GM23338 (cell line): ENCODE data around the gene APOL2. TPM values are rescaled to one million over a fixed set of nuclear protein-coding genes. Genes with fewer than 3 reads are reported as not detected.

ENCODE experiments used
- ATAC-seq: fragments of 200-7000 bp; cut with Tn5 transposase; 3 replicates; pipeline ENCODE4 v1.9.1; 2020
- DNase-seq: peaks from one replicate; pipeline ENCODE4 v3.0.0-alpha.2; 2015; ENCODE audit warnings: low spot score
- H2AFZ ChIP-seq: fragments of 200-600 bp; sonication (generic); 2 replicates; pipeline ENCODE4 v1.8.0; 2016; ENCODE audit warnings: antibody characterized with exemption, mild to moderate bottlenecking, moderate library complexity
- H3F3A ChIP-seq: fragments of 200-600 bp; sonication (generic); replicated peaks from 2 replicates; pipeline ENCODE4 v1.8.0; 2017; ENCODE audit warnings: antibody characterized with exemption, mixed run types, low read depth
- H3K27ac ChIP-seq: fragments of 200-600 bp; sonication (generic); 2 replicates; pipeline ENCODE4 v1.6.1; 2016; ENCODE audit warnings: low read depth
- H3K27me3 ChIP-seq: fragments of 200-600 bp; sonication (generic); 2 replicates; pipeline ENCODE4 v1.8.0; 2016; ENCODE audit warnings: mild to moderate bottlenecking, mixed run types, moderate library complexity; ENCODE audit not compliant: insufficient read depth
- H3K36me3 ChIP-seq: fragments of 200-600 bp; sonication (generic); 2 replicates; pipeline ENCODE4 v1.8.0; 2016; ENCODE audit warnings: mild to moderate bottlenecking; ENCODE audit not compliant: insufficient read depth
- H3K4me1 ChIP-seq: fragments of 200-600 bp; sonication (generic); 2 replicates; pipeline ENCODE4 v1.8.0; 2016; ENCODE audit warnings: mild to moderate bottlenecking, moderate library complexity; ENCODE audit not compliant: insufficient read depth
- H3K4me2 ChIP-seq: fragments of 200-600 bp; sonication (generic); 2 replicates; pipeline ENCODE4 v1.7.1; 2017; ENCODE audit warnings: mixed run types
- H3K4me3 ChIP-seq: fragments of 200-600 bp; sonication (generic); 2 replicates; pipeline ENCODE4 v1.6.1; 2016; ENCODE audit warnings: mixed run types
- H3K79me2 ChIP-seq: fragments of 200-600 bp; sonication (generic); replicated peaks from 2 replicates; pipeline ENCODE4 v1.8.0; 2017; ENCODE audit warnings: mild to moderate bottlenecking; ENCODE audit not compliant: insufficient read depth
- H3K9me2 ChIP-seq: fragments of 200-600 bp; sonication (generic); 2 replicates; pipeline ENCODE4 v1.8.0; 2017; ENCODE audit not compliant: insufficient read depth
- H4K20me1 ChIP-seq: fragments of 200-600 bp; sonication (generic); replicated peaks from 2 replicates; pipeline ENCODE4 v1.8.0; 2017; ENCODE audit warnings: mild to moderate bottlenecking; ENCODE audit not compliant: insufficient read depth
- H3K27ac Mint-ChIP-seq: 2 replicates; pipeline ENCODE4 v1.8.0; 2020; ENCODE audit warnings: inconsistent platforms, mild to moderate bottlenecking, moderate library complexity, mixed read lengths
- H3K27me3 Mint-ChIP-seq: 3 replicates; pipeline ENCODE4 v1.8.0; 2022; ENCODE audit warnings: low read depth, mild to moderate bottlenecking, moderate library complexity, mixed read lengths, inconsistent platforms; ENCODE audit not compliant: insufficient read depth, poor library complexity
- H3K36me3 Mint-ChIP-seq: 3 replicates; pipeline ENCODE4 v1.8.0; 2021; ENCODE audit warnings: low read depth, mild to moderate bottlenecking, inconsistent platforms, moderate library complexity, mixed read lengths
- H3K4me1 Mint-ChIP-seq: 3 replicates; pipeline ENCODE4 v1.8.0; 2020; ENCODE audit warnings: mild to moderate bottlenecking, inconsistent platforms, mixed read lengths
- H3K4me3 Mint-ChIP-seq: 3 replicates; pipeline ENCODE4 v1.8.0; 2021; ENCODE audit warnings: moderate library complexity, mild to moderate bottlenecking, inconsistent platforms, mixed read lengths
- H3K9me3 Mint-ChIP-seq: 3 replicates; pipeline ENCODE4 v1.8.0; 2020; ENCODE audit warnings: moderate library complexity, mild to moderate bottlenecking, inconsistent platforms, mixed read lengths
- CREB1 ChIP-seq: fragments of 250-450 bp; sonication (Bioruptor Pico); IDR thresholded peaks from 2 replicates; pipeline ENCODE4 v1.5.0; 2020; ENCODE audit warnings: low read depth, mild to moderate bottlenecking, moderate library complexity
- CTCF ChIP-seq, 2 experiments: fragments of 200-600 bp in 1 of 2; sonication (generic) in 1 of 2; conservative IDR thresholded peaks; 2 replicates each; pipeline versions ENCODE4 v1.5.1 to v1.6.1; 2016 to 2017; ENCODE audit warnings: antibody characterized with exemption in 2 of 2, low read depth in 2 of 2, mild to moderate bottlenecking in 2 of 2, moderate library complexity in 1 of 2
- ETS1 ChIP-seq: IDR thresholded peaks from 2 replicates; pipeline ENCODE4 v1.6.1; 2016; ENCODE audit warnings: antibody characterized with exemption
- EZH2 ChIP-seq: fragments of 200-600 bp; sonication (generic); IDR thresholded peaks from one replicate; pipeline ENCODE4 v1.8.0; 2017; ENCODE audit warnings: antibody characterized with exemption, mild to moderate bottlenecking, low read depth; ENCODE audit not compliant: unreplicated experiment
- EZH2phosphoT487 ChIP-seq: fragments of 200-600 bp; sonication (generic); IDR thresholded peaks from one replicate; pipeline ENCODE4 v1.8.1; 2018; ENCODE audit warnings: antibody characterized with exemption; ENCODE audit not compliant: unreplicated experiment
- JUNB ChIP-seq: IDR thresholded peaks from one replicate; pipeline ENCODE4 v1.6.1; 2016; ENCODE audit warnings: antibody characterized with exemption; ENCODE audit not compliant: unreplicated experiment
- POLR2AphosphoS5 ChIP-seq: IDR thresholded peaks from 2 replicates; pipeline ENCODE4 v1.6.1; 2016; ENCODE audit warnings: antibody characterized with exemption, low read depth
- REST ChIP-seq: IDR thresholded peaks from one replicate; pipeline ENCODE4 v1.6.1; 2018; ENCODE audit warnings: antibody characterized with exemption; ENCODE audit not compliant: unreplicated experiment
- ZNF114 ChIP-seq: fragments of 250-450 bp; sonication (Bioruptor Pico); IDR thresholded peaks from 2 replicates; pipeline ENCODE4 v1.5.0; 2020; ENCODE audit warnings: mild to moderate bottlenecking, moderate library complexity
- ZNF331 ChIP-seq: fragments of 250-450 bp; sonication (Bioruptor Pico); IDR thresholded peaks from 2 replicates; pipeline ENCODE4 v1.5.0; 2020; ENCODE audit warnings: low read depth, mild to moderate bottlenecking, moderate library complexity
- polyA plus RNA-seq: library from polyadenylated mRNA; unstranded; fragments of >200 nt; fragmentation: Nextera tagmentation; extraction: Ambion mirVana; gene quantifications from 2 replicates; pipeline ENCODE4 v1.2.1, GENCODE V29; 2016
- total RNA-seq: library from RNA; depleted of rRNA; stranded (reverse); fragments of >200 nt; shearing (Covaris generic); gene quantifications from 2 replicates; pipeline ENCODE4 v1.2.3, GENCODE V29; 2014

The APOL2 gene
- total and polyA plus RNA-seq, 2 experiments from 2014 or later, result 5.5 to 10.4 TPM

- no peak for TF ChIP-seq POLR2AphosphoS5
- TF ChIP-seq EZH2, result no peak
- no peak for TF ChIP-seq EZH2phosphoT487
- no peak for TF ChIP-seq ZNF331
- no peak for TF ChIP-seq ZNF114 (CRISPR knock-in tag)
- Mint-ChIP-seq H3K27ac (peak overlapping the region; percentile 99), H3K27me3 (peaks cover 11% of the 10 kb centered on the region), H3K4me1 (peaks cover 22% of the 10 kb centered on the region), H3K9me3 (peaks cover 4% of the 10 kb centered on the region), H3K36me3 (peaks cover 16% of the 10 kb centered on the region), H3K4me3 (peak overlapping the region; percentile 90)
- Histone ChIP-seq H3K4me3 (peak overlapping the region; percentile 55), H3K27me3 (no peaks in the 10 kb centered on the region), H3K9me2 (no peaks in the 10 kb centered on the region), H2AFZ (no peak overlapping the region), H3K36me3 (no peaks in the 10 kb centered on the region; the same call in 1 of the 2 replicates), H4K20me1 (no peaks in the 10 kb centered on the region), H3K79me2 (no peaks in the 10 kb centered on the region; the same call in 1 of the 2 replicates), H3K27ac (0 out of 2 replicates have a peak overlapping the region, but pooled peaks have one; percentile 32), H3K4me1 (peaks cover 8% of the 10 kb centered on the region), H3F3A (no peaks in the 10 kb centered on the region), H3K4me2 (peak overlapping the region; percentile 81)
- ATAC-seq, result peak; percentile 30
- DNase-seq, result no peak
Observed at GRCh38 chr22:36239150-36239400, 252 bp downstream of the APOL2 start.

GRCh38 chr22:36238373-36239149, 766 bp downstream of the APOL2 start:
- no peak for ATAC-seq
- Histone ChIP-seq H3K27me3 (no peaks in the 10 kb centered on the region), H4K20me1 (no peaks in the 10 kb centered on the region), H3F3A (no peaks in the 10 kb centered on the region), H3K4me1 (peaks cover 8% of the 10 kb centered on the region), H3K4me3 (peak overlapping the region; percentile 55), H2AFZ (no peak overlapping the region), H3K79me2 (no peaks in the 10 kb centered on the region; the same call in 1 of the 2 replicates), H3K27ac (0 out of 2 replicates have a peak overlapping the region, but pooled peaks have one; percentile 32), H3K4me2 (peak overlapping the region; percentile 81), H3K9me2 (no peaks in the 10 kb centered on the region), H3K36me3 (no peaks in the 10 kb centered on the region; the same call in 1 of the 2 replicates)
- H3K27me3 Mint-ChIP-seq, result peaks cover 11% of the 10 kb centered on the region
- H3K4me3 Mint-ChIP-seq, result peak overlapping the region; percentile 90
- peaks cover 16% of the 10 kb centered on the region for H3K36me3 Mint-ChIP-seq
- H3K27ac Mint-ChIP-seq, result peak overlapping the region; percentile 99
- H3K4me1 Mint-ChIP-seq, result peaks cover 22% of the 10 kb centered on the region
- DNase-seq, result no peak
- peaks cover 4% of the 10 kb centered on the region for H3K9me3 Mint-ChIP-seq
- TF ChIP-seq CREB1 (CRISPR knock-in tag) (no peak), REST (no peak), ETS1 (no peak), JUNB (no peak), ZNF114 (CRISPR knock-in tag) (no peak), CTCF (conservative IDR thresholded peaks at IDR 0.05; ENCODE audit: low read depth in 2 of 2) (no peak)
